NOMO-1 treated with dmso at 0.1 percent for 144 hours (cell line): ENCODE results near the gene NCBP3.

Experiments used
- DNase-seq: peaks from one replicate; lab custom pipeline; 2025; ENCODE audit not compliant: unreplicated experiment; lab: John Stamatoyannopoulos, UW

Gene NCBP3

GRCh38 chr17:3813171-3813570, 32.9 kb downstream of the NCBP3 start:
- no peak for DNase-seq

GRCh38 chr17:3812771-3813170, 33.3 kb downstream of the NCBP3 start:
- no peak for DNase-seq

GRCh38 chr17:3812284-3812683, 33.8 kb downstream of the NCBP3 start:
- DNase-seq: no peak

GRCh38 chr17:3810019-3810418, 36.0 kb downstream of the NCBP3 start:
- DNase-seq: no peak

- no peak for DNase-seq
Measured at GRCh38 chr17:3809135-3809534, 36.9 kb downstream of the NCBP3 start.

- DNase-seq: no peak
Measured at GRCh38 chr17:3808701-3809100, 37.3 kb downstream of the NCBP3 start.

- DNase-seq: no peak
Measured at GRCh38 chr17:3805581-3805980, 40.5 kb downstream of the NCBP3 start.

GRCh38 chr17:3804503-3804931, 41.5 kb downstream of the NCBP3 start:
- DNase-seq: no peak

- DNase-seq: no peak
Measured at GRCh38 chr17:3803308-3803640, 42.8 kb downstream of the NCBP3 start.

- no peak for DNase-seq
Measured at GRCh38 chr17:3802461-3803307, 43.4 kb downstream of the NCBP3 start.

GRCh38 chr17:3801792-3802191, 44.3 kb downstream of the NCBP3 start:
- no peak for DNase-seq

- DNase-seq: no peak
Measured at GRCh38 chr17:3801347-3801746, 44.7 kb downstream of the NCBP3 start.

GRCh38 chr17:3800362-3801271, 45.4 kb downstream of the NCBP3 start, which contains the start of gene ITGAE:
Gene ITGAE (minus strand): TSS chr17:3801188. CDS start chr17:3801144, 44 bp downstream.
- DNase-seq: no peak

- no peak for DNase-seq
Measured at GRCh38 chr17:3799181-3799945, 46.7 kb downstream of the NCBP3 start.

- DNase-seq: no peak
Measured at GRCh38 chr17:3798273-3799180, 47.5 kb downstream of the NCBP3 start.

- no peak for DNase-seq
Measured at GRCh38 chr17:3796822-3797170, 49.2 kb downstream of the NCBP3 start.

GRCh38 chr17:3796110-3796821, 49.8 kb downstream of the NCBP3 start:
- DNase-seq: no peak

- no peak for DNase-seq
Measured at GRCh38 chr17:3795390-3796102, 50.5 kb downstream of the NCBP3 start.
